ENCODE measurements around the gene LARP1B. TPM values are rescaled to one million over a fixed set of nuclear protein-coding genes. Genes with fewer than 3 reads are reported as not detected.

Gene LARP1B
- total RNA-seq, 1 experiment from 2014 or later = 17.3 TPM

GRCh38 chr4:128220286-128221235, 159.4 kb downstream of the LARP1B start:
- peaks cover 2% of the 10 kb centered on the region; the same call in 1 of the 2 replicates for H3K4me1 ChIP-seq (ENCODE audit: control insufficient read depth, insufficient read depth, low read length)
- ATAC-seq (peak; percentile 82), DNase-seq (ENCODE audit: low read depth, low spot score) (no peak)
- no TSS peak for BruUV-seq (replicated peaks)
- in situ Hi-C loops (cut with HindIII; ENCODE audit: low pct_unique_long_range_greater_than_20kb, low sequenced_read_pairs) = no loop called here
- intact Hi-C loops (cut with micrococcal nuclease; ENCODE audit: unreplicated experiment) = no loop called here
- no peaks in the 10 kb centered on the region for H3K27me3 ChIP-seq (ENCODE audit: control insufficient read depth, insufficient read depth, low read length)
- H3K4me3 ChIP-seq (ENCODE audit: low read depth in 2 of 2, low read length in 2 of 2) = no peak overlapping the region
- no peak overlapping the region for H3K27ac ChIP-seq (ENCODE audit: low read length)
- ChIA-PET POLR2A (no interaction called here), CTCF (interaction anchor here (0.6 kb wide), 1 partner anchor 389 kb away, joined by 8 read pairs; no protein-coding TSS in a partner anchor)
- TF ChIP-seq, protein P1, sequence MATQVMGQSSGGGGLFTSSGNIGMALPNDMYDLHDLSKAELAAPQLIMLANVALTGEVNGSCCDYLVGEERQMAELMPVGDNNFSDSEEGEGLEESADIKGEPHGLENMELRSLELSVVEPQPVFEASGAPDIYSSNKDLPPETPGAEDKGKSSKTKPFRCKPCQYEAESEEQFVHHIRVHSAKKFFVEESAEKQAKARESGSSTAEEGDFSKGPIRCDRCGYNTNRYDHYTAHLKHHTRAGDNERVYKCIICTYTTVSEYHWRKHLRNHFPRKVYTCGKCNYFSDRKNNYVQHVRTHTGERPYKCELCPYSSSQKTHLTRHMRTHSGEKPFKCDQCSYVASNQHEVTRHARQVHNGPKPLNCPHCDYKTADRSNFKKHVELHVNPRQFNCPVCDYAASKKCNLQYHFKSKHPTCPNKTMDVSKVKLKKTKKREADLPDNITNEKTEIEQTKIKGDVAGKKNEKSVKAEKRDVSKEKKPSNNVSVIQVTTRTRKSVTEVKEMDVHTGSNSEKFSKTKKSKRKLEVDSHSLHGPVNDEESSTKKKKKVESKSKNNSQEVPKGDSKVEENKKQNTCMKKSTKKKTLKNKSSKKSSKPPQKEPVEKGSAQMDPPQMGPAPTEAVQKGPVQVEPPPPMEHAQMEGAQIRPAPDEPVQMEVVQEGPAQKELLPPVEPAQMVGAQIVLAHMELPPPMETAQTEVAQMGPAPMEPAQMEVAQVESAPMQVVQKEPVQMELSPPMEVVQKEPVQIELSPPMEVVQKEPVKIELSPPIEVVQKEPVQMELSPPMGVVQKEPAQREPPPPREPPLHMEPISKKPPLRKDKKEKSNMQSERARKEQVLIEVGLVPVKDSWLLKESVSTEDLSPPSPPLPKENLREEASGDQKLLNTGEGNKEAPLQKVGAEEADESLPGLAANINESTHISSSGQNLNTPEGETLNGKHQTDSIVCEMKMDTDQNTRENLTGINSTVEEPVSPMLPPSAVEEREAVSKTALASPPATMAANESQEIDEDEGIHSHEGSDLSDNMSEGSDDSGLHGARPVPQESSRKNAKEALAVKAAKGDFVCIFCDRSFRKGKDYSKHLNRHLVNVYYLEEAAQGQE (IDR thresholded peaks at IDR 0.05; ENCODE audit: insufficient read depth in 1 of 2, low read depth in 2 of 2, low read length in 1 of 2) = no peak
- TF ChIP-seq, protein P2, sequence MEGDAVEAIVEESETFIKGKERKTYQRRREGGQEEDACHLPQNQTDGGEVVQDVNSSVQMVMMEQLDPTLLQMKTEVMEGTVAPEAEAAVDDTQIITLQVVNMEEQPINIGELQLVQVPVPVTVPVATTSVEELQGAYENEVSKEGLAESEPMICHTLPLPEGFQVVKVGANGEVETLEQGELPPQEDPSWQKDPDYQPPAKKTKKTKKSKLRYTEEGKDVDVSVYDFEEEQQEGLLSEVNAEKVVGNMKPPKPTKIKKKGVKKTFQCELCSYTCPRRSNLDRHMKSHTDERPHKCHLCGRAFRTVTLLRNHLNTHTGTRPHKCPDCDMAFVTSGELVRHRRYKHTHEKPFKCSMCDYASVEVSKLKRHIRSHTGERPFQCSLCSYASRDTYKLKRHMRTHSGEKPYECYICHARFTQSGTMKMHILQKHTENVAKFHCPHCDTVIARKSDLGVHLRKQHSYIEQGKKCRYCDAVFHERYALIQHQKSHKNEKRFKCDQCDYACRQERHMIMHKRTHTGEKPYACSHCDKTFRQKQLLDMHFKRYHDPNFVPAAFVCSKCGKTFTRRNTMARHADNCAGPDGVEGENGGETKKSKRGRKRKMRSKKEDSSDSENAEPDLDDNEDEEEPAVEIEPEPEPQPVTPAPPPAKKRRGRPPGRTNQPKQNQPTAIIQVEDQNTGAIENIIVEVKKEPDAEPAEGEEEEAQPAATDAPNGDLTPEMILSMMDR (IDR thresholded peaks at IDR 0.05) = peak; percentile 32; the same call in 1 of the 2 replicates
- H3K9me3 ChIP-seq (ENCODE audit: control insufficient read depth, insufficient read depth, low read depth, low read length) = no peaks in the 10 kb centered on the region
- no peaks in the 10 kb centered on the region for H3K36me3 ChIP-seq (ENCODE audit: control insufficient read depth, insufficient read depth, low read length)

DNA sequence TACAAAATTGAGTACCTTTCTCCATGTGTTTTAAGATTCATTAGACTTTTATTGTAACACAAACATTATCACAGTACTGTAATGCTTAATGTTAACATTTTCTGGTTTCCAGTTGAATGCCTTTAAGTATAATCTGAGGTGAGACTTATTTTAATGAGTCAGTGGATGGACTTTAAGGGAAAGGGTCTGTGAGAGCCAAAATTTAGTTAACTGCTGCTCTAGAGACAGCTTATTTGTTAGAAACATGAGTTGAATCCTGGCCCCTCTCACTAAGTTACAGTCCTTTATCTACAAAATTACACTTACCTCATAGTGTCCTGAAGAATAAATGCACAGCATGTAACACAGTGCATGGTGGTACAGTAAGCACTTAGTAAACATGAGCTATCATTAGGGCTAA, 160.5 kb downstream of the LARP1B start:
- no peak overlapping the region for H3K4me3 ChIP-seq (ENCODE audit: low read depth in 2 of 2, low read length in 2 of 2)
- ChIA-PET POLR2A (interaction anchor here (1.1 kb wide), 1 partner anchor 63 kb away, joined by 4 read pairs; no protein-coding TSS in a partner anchor), CTCF (interaction anchor here (0.6 kb wide), 1 partner anchor 27 kb away, joined by 9 read pairs; no protein-coding TSS in a partner anchor)
- no peak for ATAC-seq
- TF ChIP-seq, protein P2 (IDR thresholded peaks at IDR 0.05) = no peak
- TF ChIP-seq, protein P1 (IDR thresholded peaks at IDR 0.05; ENCODE audit: insufficient read depth in 1 of 2, low read depth in 2 of 2, low read length in 1 of 2) = no peak
- TF ChIP-seq SIN3A (IDR thresholded peaks at IDR 0.05; ENCODE audit: borderline replicate concordance, insufficient read depth, low read depth, low read length) = no peak
- TF ChIP-seq TCF7L2 (IDR thresholded peaks at IDR 0.05; ENCODE audit: low read depth, low read length) = no peak
- TF ChIP-seq POLR2AphosphoS5 (IDR thresholded peaks at IDR 0.05; ENCODE audit: low read depth, low read length) = no peak
- no peak overlapping the region for H3K27ac ChIP-seq (ENCODE audit: low read length)
- no peaks in the 10 kb centered on the region for H3K9me3 ChIP-seq (ENCODE audit: control insufficient read depth, insufficient read depth, low read depth, low read length)
- H3K4me1 ChIP-seq (ENCODE audit: control insufficient read depth, insufficient read depth, low read length) = peaks cover 2% of the 10 kb centered on the region; the same call in 1 of the 2 replicates
- H3K27me3 ChIP-seq (ENCODE audit: control insufficient read depth, insufficient read depth, low read length) = no peaks in the 10 kb centered on the region
- intact Hi-C loops (cut with micrococcal nuclease; ENCODE audit: unreplicated experiment) = no loop called here
- in situ Hi-C loops (cut with HindIII; ENCODE audit: low pct_unique_long_range_greater_than_20kb, low sequenced_read_pairs) = no loop called here
- H3K36me3 ChIP-seq (ENCODE audit: control insufficient read depth, insufficient read depth, low read length) = no peaks in the 10 kb centered on the region
- BruUV-seq (replicated peaks) = no TSS peak
- DNase-seq (ENCODE audit: low read depth, low spot score) = no peak

Data from Panc1 (cell line).